H9 (cell line): ENCODE results near the gene CHCHD6. TPM values are rescaled to one million over a fixed set of nuclear protein-coding genes. Genes with fewer than 3 reads are reported as not detected.

Experiments used
- DNase-seq: peaks from one replicate; pipeline ENCODE4 v3.0.0-alpha.2; 2017
- H2AFZ ChIP-seq: one replicate; pipeline ENCODE4 v1.6.1; 2013; ENCODE audit warnings: mild to moderate bottlenecking, low read length, control low read depth, moderate library complexity
- H2AK5ac ChIP-seq: 2 replicates; pipeline ENCODE4 v1.6.1; 2013; ENCODE audit warnings: low read length, control low read depth, mixed read lengths; ENCODE audit not compliant: insufficient read length
- H2BK120ac ChIP-seq: one replicate; pipeline ENCODE4 v1.6.1; 2013; ENCODE audit warnings: low read depth, mild to moderate bottlenecking, low read length, control low read depth, inconsistent platforms; ENCODE audit not compliant: poor library complexity, severe bottlenecking
- H2BK12ac ChIP-seq: 2 replicates; pipeline ENCODE4 v1.6.1; 2013; ENCODE audit warnings: low read length, control low read depth, mixed read lengths, low read depth; ENCODE audit not compliant: insufficient read length
- H2BK15ac ChIP-seq: 2 replicates; pipeline ENCODE4 v1.6.1; 2013; ENCODE audit warnings: low read depth, low read length, control low read depth
- H2BK20ac ChIP-seq: one replicate; pipeline ENCODE4 v1.6.1; 2013; ENCODE audit warnings: low read depth, mild to moderate bottlenecking, low read length, control low read depth, inconsistent platforms; ENCODE audit not compliant: poor library complexity, severe bottlenecking
- H2BK5ac ChIP-seq: 2 replicates; pipeline ENCODE4 v1.6.1; 2013; ENCODE audit warnings: low read length, control low read depth, mixed read lengths; ENCODE audit not compliant: insufficient read length
- H3K14ac ChIP-seq: 2 replicates; pipeline ENCODE4 v1.6.1; 2013; ENCODE audit warnings: low read length, control low read depth; ENCODE audit not compliant: insufficient read depth
- H3K18ac ChIP-seq: 2 replicates; pipeline ENCODE4 v1.6.1; 2013; ENCODE audit warnings: low read depth, mild to moderate bottlenecking, mixed read lengths, low read length, control low read depth; ENCODE audit not compliant: insufficient read length
- H3K23ac ChIP-seq: 2 replicates; pipeline ENCODE4 v1.6.1; 2013; ENCODE audit warnings: low read length, control low read depth, mixed read lengths, low read depth; ENCODE audit not compliant: insufficient read length
- H3K23me2 ChIP-seq: 2 replicates; pipeline ENCODE4 v1.6.1; 2013; ENCODE audit warnings: low read depth, mild to moderate bottlenecking, mixed read lengths, low read length, control low read depth; ENCODE audit not compliant: insufficient read length, poor library complexity, severe bottlenecking
- H3K27ac ChIP-seq: 2 replicates; pipeline ENCODE4 v1.5.1; 2013; ENCODE audit warnings: low read length, control low read depth, mixed read lengths, low read depth; ENCODE audit not compliant: insufficient read length
- H3K27me3 ChIP-seq: 2 replicates; pipeline ENCODE4 v1.6.1; 2013; ENCODE audit warnings: low read length, control low read depth, inconsistent platforms; ENCODE audit not compliant: insufficient read depth
- H3K4ac ChIP-seq: 2 replicates; pipeline ENCODE4 v1.6.1; 2013; ENCODE audit warnings: low read depth, mild to moderate bottlenecking, control low read depth, inconsistent platforms, low read length, moderate library complexity
- H3K4me1 ChIP-seq: 2 replicates; pipeline ENCODE4 v1.6.1; 2013; ENCODE audit warnings: low read length, control low read depth, inconsistent platforms; ENCODE audit not compliant: insufficient read depth
- H3K4me2 ChIP-seq: 2 replicates; pipeline ENCODE4 v1.6.1; 2013; ENCODE audit warnings: low read length, control low read depth, mixed read lengths; ENCODE audit not compliant: insufficient read length, insufficient read depth
- H3K56ac ChIP-seq: 2 replicates; pipeline ENCODE4 v1.6.1; 2013; ENCODE audit warnings: low read depth, mild to moderate bottlenecking, mixed read lengths, low read length, control low read depth; ENCODE audit not compliant: insufficient read length
- H3K79me1 ChIP-seq: 2 replicates; pipeline ENCODE4 v1.6.1; 2013; ENCODE audit warnings: low read depth, mild to moderate bottlenecking, moderate library complexity, low read length, control low read depth, inconsistent platforms; ENCODE audit not compliant: insufficient read depth, poor library complexity, severe bottlenecking
- H3K79me2 ChIP-seq: 2 replicates; pipeline ENCODE4 v1.6.1; 2013; ENCODE audit warnings: low read length, control low read depth, inconsistent platforms; ENCODE audit not compliant: insufficient read depth
- H3K9ac ChIP-seq: 2 replicates; pipeline ENCODE4 v1.6.1; 2013; ENCODE audit warnings: low read length, control low read depth, mixed read lengths; ENCODE audit not compliant: insufficient read length; ENCODE audit errors: extremely low read depth
- H3K9me3 ChIP-seq: one replicate; pipeline ENCODE4 v1.6.1; 2013; ENCODE audit warnings: low read depth, low read length, inconsistent platforms; ENCODE audit not compliant: control insufficient read depth
- H3T11ph ChIP-seq: one replicate; pipeline ENCODE4 v1.6.1; 2013; ENCODE audit warnings: mild to moderate bottlenecking, low read length, control low read depth, inconsistent platforms
- H4K20me1 ChIP-seq: one replicate; pipeline ENCODE4 v1.6.1; 2013; ENCODE audit not compliant: control insufficient read depth, insufficient read length, insufficient read depth
- H4K5ac ChIP-seq: 2 replicates; pipeline ENCODE4 v1.6.1; 2013; ENCODE audit warnings: low read depth, mild to moderate bottlenecking, mixed read lengths, low read length, control low read depth; ENCODE audit not compliant: insufficient read length
- H4K8ac ChIP-seq: replicated peaks from 2 replicates; pipeline ENCODE4 v1.6.1; 2013; ENCODE audit warnings: low read length, control low read depth, mixed read lengths, low read depth; ENCODE audit not compliant: insufficient read length
- H4K91ac ChIP-seq: 2 replicates; pipeline ENCODE4 v1.6.1; 2013; ENCODE audit warnings: low read depth, mild to moderate bottlenecking, moderate library complexity, mixed read lengths, low read length, control low read depth; ENCODE audit not compliant: insufficient read length
- H3K27ac Mint-ChIP-seq, 3 experiments: 2 replicates in 2 of 3; 3 replicates in 1 of 3; pipeline ENCODE4 v1.8.0; 2020 to 2021; ENCODE audit warnings: mixed read lengths in 3 of 3, mild to moderate bottlenecking in 1 of 3, moderate library complexity in 1 of 3
- H3K27me3 Mint-ChIP-seq: 2 replicates; pipeline ENCODE4 v1.8.0; 2021; ENCODE audit warnings: low read depth, mild to moderate bottlenecking, moderate library complexity, mixed read lengths
- H3K36me3 Mint-ChIP-seq, 3 experiments: 2 replicates in 2 of 3; 3 replicates in 1 of 3; pipeline ENCODE4 v1.8.0; 2020 to 2021; ENCODE audit warnings: low read depth in 3 of 3, mixed read lengths in 3 of 3; ENCODE audit not compliant: insufficient read depth in 1 of 3
- H3K4me1 Mint-ChIP-seq, 2 experiments: 2 replicates each; pipeline ENCODE4 v1.8.0; 2020; ENCODE audit warnings: mixed read lengths in 2 of 2
- H3K4me3 Mint-ChIP-seq, 2 experiments: 2 replicates in 1 of 2; 3 replicates in 1 of 2; pipeline ENCODE4 v1.8.0; 2020 to 2021; ENCODE audit warnings: mild to moderate bottlenecking in 2 of 2, mixed read lengths in 2 of 2, moderate library complexity in 1 of 2
- H3K9me3 Mint-ChIP-seq, 2 experiments: 2 replicates in 1 of 2; 3 replicates in 1 of 2; pipeline ENCODE4 v1.8.0; 2020; ENCODE audit warnings: mild to moderate bottlenecking in 2 of 2, mixed read lengths in 2 of 2, moderate library complexity in 1 of 2
- CTCF ChIP-seq: fragments of 200-600 bp; sonication (generic); conservative IDR thresholded peaks from 3 replicates; pipeline ENCODE4 v1.8.0; 2021; ENCODE audit warnings: antibody characterized with exemption, mild to moderate bottlenecking
- WGBS: extraction: QIAGEN DNeasy Blood & Tissue Kit; methylation state at CpG from one replicate; pipeline ENCODE4 v1.1.7; 2013; ENCODE audit warnings: missing lambda C conversion rate, low lambda C conversion rate, mixed read lengths; ENCODE audit not compliant: insufficient read length; ENCODE audit errors: extremely low coverage; 5-methylcytosine and 5-hydroxymethylcytosine counted together
- total RNA-seq: library from RNA; stranded (reverse); gene quantifications from 2 replicates; pipeline ENCODE4 v1.2.1, GENCODE V29; 2021

CHCHD6 gene
- total RNA-seq, 1 experiment from 2014 or later, result 34.2 TPM

DNA sequence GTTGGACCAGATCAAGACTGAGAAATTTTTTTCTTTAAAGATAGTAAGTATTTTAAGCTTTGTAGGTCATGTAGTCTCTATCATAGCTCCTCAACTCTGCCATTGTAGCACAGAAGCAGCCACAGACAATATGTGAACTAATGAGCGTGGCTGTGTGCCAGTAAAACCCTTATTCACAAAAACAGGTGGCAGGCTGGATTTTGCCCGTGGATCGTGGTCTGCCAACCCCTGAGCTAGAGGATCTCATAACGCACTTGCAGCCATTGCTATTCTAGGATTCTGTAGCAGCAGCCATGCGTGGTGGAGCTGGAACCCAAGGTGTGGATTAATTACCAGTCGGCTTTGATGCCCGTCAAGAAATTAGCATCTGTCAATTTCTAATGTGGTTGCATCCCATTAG lies 210.2 kb downstream of the CHCHD6 start:
- no peaks in the 10 kb centered on the region for H3K79me2 ChIP-seq

More for the DNA sequence above, 210.2 kb downstream of the CHCHD6 start:
- Histone ChIP-seq H4K8ac (no peak overlapping the region), H3K27ac (no peak overlapping the region), H2BK15ac (no peak overlapping the region), H2BK20ac (no peak overlapping the region), H2AFZ (no peak overlapping the region), H3K4ac (no peak overlapping the region), H4K5ac (no peak overlapping the region), H3K4me1 (0 out of 2 replicates have a peak, but pooled peaks cover 6% of the 10 kb centered on the region), H3T11ph (no peak overlapping the region), H3K9ac (no peak overlapping the region), H3K18ac (no peak overlapping the region), H4K91ac (no peak overlapping the region), H3K56ac (no peak overlapping the region), H3K9me3 (no peaks in the 10 kb centered on the region), H2BK12ac (no peak overlapping the region), H3K23ac (no peak overlapping the region), H3K27me3 (no peaks in the 10 kb centered on the region), H4K20me1 (no peaks in the 10 kb centered on the region), H3K23me2 (no peaks in the 10 kb centered on the region), H2AK5ac (no peak overlapping the region), H3K79me1 (no peaks in the 10 kb centered on the region), H2BK120ac (no peak overlapping the region), H2BK5ac (no peak overlapping the region), H3K4me2 (no peak overlapping the region), H3K14ac (no peak overlapping the region)
- Mint-ChIP-seq H3K27ac (no peak overlapping the region), H3K4me3 (no peak overlapping the region), H3K4me1 (peaks cover 7% of the 10 kb centered on the region in 2 experiments; a peak in 3 of 4 replicates), H3K27me3 (no peaks in the 10 kb centered on the region), H3K9me3 (no peaks in the 10 kb centered on the region; a peak in 1 of 5 replicates), H3K36me3 (peaks cover 0 to 4% (median 3%) of the 10 kb centered on the region in 3 experiments; a peak in 3 of 7 replicates)
- TF ChIP-seq CTCF, result no peak
- no peak for DNase-seq
- WGBS, result no CpG with 5 or more reads among the region's 7 CpGs
